ENCODE data around the gene TRPM3.

DNA sequence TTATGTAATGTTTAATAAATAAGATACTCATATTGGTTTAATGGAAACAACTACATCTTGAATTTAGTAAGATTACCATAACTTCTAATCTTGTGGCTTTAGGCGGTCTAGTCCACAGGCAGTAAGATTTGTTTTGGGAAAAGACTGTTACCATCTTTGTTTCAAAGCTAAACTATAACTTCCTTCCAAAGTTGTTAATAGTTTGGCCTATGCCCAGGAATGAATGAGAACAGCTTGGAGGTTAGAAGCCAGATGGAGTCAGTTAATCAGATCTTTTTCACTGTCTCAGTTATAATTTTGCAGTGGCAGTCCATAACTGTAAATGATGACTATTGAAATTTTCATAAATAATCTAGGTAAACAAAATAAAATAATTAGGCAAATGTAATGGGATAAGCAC is 465.1 kb downstream of the TRPM3 start:
- no peak for TF ChIP-seq EZH2 (IDR thresholded peaks at IDR 0.05)
- no peak for TF ChIP-seq POLR2AphosphoS5 (IDR thresholded peaks at IDR 0.05; ENCODE audit: borderline replicate concordance, low read depth, low read length)
